ENCODE data around the gene UBE2S.

UBE2S gene

GRCh38 chr19:55383279-55384130 lies 24.1 kb downstream of the UBE2S start:
- no peak for DNase-seq (ENCODE audit: low read depth in 2 of 2)

GRCh38 chr19:55382522-55383054 lies 25.0 kb downstream of the UBE2S start:
- no peak for DNase-seq (ENCODE audit: low read depth in 2 of 2)

GRCh38 chr19:55382013-55382412 lies 25.6 kb downstream of the UBE2S start:
- DNase-seq (ENCODE audit: low read depth in 2 of 2) = no peak

- DNase-seq (ENCODE audit: low read depth in 2 of 2) = no peak
Observed at GRCh38 chr19:55379174-55379573, 28.4 kb downstream of the UBE2S start.

GRCh38 chr19:55377356-55378131 lies 30.0 kb downstream of the UBE2S start:
- DNase-seq (ENCODE audit: low read depth in 2 of 2) = no peak

GRCh38 chr19:55376241-55376933 lies 31.2 kb downstream of the UBE2S start, which contains the start of gene TMEM190:
TMEM190 (plus strand) TSS chr19:55376826; CDS start chr19:55376854, 28 bp downstream.
- no peak for DNase-seq (ENCODE audit: low read depth in 2 of 2)

GRCh38 chr19:55373993-55374757 lies 33.4 kb downstream of the UBE2S start:
- DNase-seq (ENCODE audit: low read depth in 2 of 2) = no peak

- DNase-seq (ENCODE audit: low read depth in 2 of 2) = no peak
Observed at GRCh38 chr19:55373306-55373992, 34.1 kb downstream of the UBE2S start.

GRCh38 chr19:55372316-55373081 lies 35.1 kb downstream of the UBE2S start:
- no peak for DNase-seq (ENCODE audit: low read depth in 2 of 2)

GRCh38 chr19:55370305-55370988 lies 37.1 kb downstream of the UBE2S start, which contains the start of gene IL11:
IL11 (minus strand) TSS chr19:55370463; CDS start chr19:55370310, 153 bp downstream.
- DNase-seq (ENCODE audit: low read depth in 2 of 2) = no peak

GRCh38 chr19:55369653-55370304 lies 37.8 kb downstream of the UBE2S start:
- no peak for DNase-seq (ENCODE audit: low read depth in 2 of 2)

GRCh38 chr19:55368701-55369563 lies 38.7 kb downstream of the UBE2S start:
- no peak for DNase-seq (ENCODE audit: low read depth in 2 of 2)

GRCh38 chr19:55368106-55368505 lies 39.5 kb downstream of the UBE2S start:
- DNase-seq (ENCODE audit: low read depth in 2 of 2) = no peak

- no peak for DNase-seq (ENCODE audit: low read depth in 2 of 2)
Observed at GRCh38 chr19:55366790-55367189, 40.8 kb downstream of the UBE2S start.

GRCh38 chr19:55365964-55366363 lies 41.6 kb downstream of the UBE2S start:
- DNase-seq (ENCODE audit: low read depth in 2 of 2) = no peak

GRCh38 chr19:55365245-55365644 lies 42.3 kb downstream of the UBE2S start:
- no peak for DNase-seq (ENCODE audit: low read depth in 2 of 2)

GRCh38 chr19:55362990-55363716 lies 44.4 kb downstream of the UBE2S start, which contains the start of gene GARIN5B:
GARIN5B (minus strand) TSS chr19:55363260; CDS start chr19:55363066, 194 bp downstream.
- no peak for DNase-seq (ENCODE audit: low read depth in 2 of 2)

All from stimulated activated CD4-positive, alpha-beta T cell treated with anti-CD3 and anti-CD28 coated beads, Interleukin-15, amount 100 ng/mL, for 48 hours (primary cell).